Neuronal stem cell (in vitro differentiated cells): ENCODE data around the gene AGER.

Experiments used
- DNase-seq: peaks from one replicate; pipeline ENCODE4 v3.0.0-alpha.2; 2013; ENCODE audit warnings: low spot score
- H2AFZ ChIP-seq: one replicate; pipeline ENCODE4 v1.6.1; 2013; ENCODE audit warnings: mild to moderate bottlenecking, low read length, inconsistent platforms
- H2AK5ac ChIP-seq: 2 replicates; pipeline ENCODE4 v1.6.1; 2013; ENCODE audit warnings: low read depth, mild to moderate bottlenecking, inconsistent platforms, low read length, moderate library complexity, mixed read lengths
- H2BK120ac ChIP-seq: 2 replicates; pipeline ENCODE4 v1.6.1; 2013; ENCODE audit warnings: low read depth, mild to moderate bottlenecking, inconsistent platforms, low read length, moderate library complexity, mixed read lengths
- H2BK12ac ChIP-seq: one replicate; pipeline ENCODE4 v1.6.1; 2013; ENCODE audit warnings: low read length, inconsistent platforms
- H2BK15ac ChIP-seq: 2 replicates; pipeline ENCODE4 v1.6.1; 2013; ENCODE audit warnings: mild to moderate bottlenecking, low read length, inconsistent platforms, mixed read lengths
- H2BK5ac ChIP-seq: one replicate; pipeline ENCODE4 v1.6.1; 2013; ENCODE audit warnings: inconsistent platforms, mild to moderate bottlenecking, low read length, moderate library complexity
- H3K14ac ChIP-seq: one replicate; pipeline ENCODE4 v1.6.1; 2013; ENCODE audit warnings: low read length, inconsistent platforms
- H3K18ac ChIP-seq: 2 replicates; pipeline ENCODE4 v1.6.1; 2013; ENCODE audit warnings: low read length, inconsistent platforms
- H3K23ac ChIP-seq: 2 replicates; pipeline ENCODE4 v1.6.1; 2013; ENCODE audit warnings: low read depth, mild to moderate bottlenecking, mixed read lengths, low read length, inconsistent platforms; ENCODE audit not compliant: poor library complexity
- H3K27ac ChIP-seq: replicated peaks from 3 replicates; pipeline ENCODE4 v1.5.1; 2013; ENCODE audit warnings: low read length, inconsistent platforms
- H3K27me3 ChIP-seq, 3 experiments: 2 replicates each; pipeline ENCODE4 v1.6.1; 2013; ENCODE audit warnings: low read length in 3 of 3, mild to moderate bottlenecking in 2 of 3, inconsistent platforms in 1 of 3, low read depth in 1 of 3, mixed read lengths in 1 of 3, moderate library complexity in 1 of 3; ENCODE audit not compliant: control insufficient read depth in 3 of 3, insufficient read depth in 3 of 3
- H3K36me3 ChIP-seq, 2 donors: replicated peaks in 1 of 2; 2 replicates each; pipeline ENCODE4 v1.6.1; 2013; ENCODE audit warnings: low read length in 2 of 2; ENCODE audit not compliant: control insufficient read depth in 2 of 2, insufficient read depth in 2 of 2
- H3K4ac ChIP-seq: 2 replicates; pipeline ENCODE4 v1.6.1; 2013; ENCODE audit warnings: inconsistent platforms, mild to moderate bottlenecking, low read length, moderate library complexity
- H3K4me1 ChIP-seq, 2 donors: 1 replicate in 1 of 2; 2 replicates in 1 of 2; pipeline ENCODE4 v1.6.1; 2013; ENCODE audit warnings: low read length in 2 of 2, low read depth in 1 of 2; ENCODE audit not compliant: control insufficient read depth in 2 of 2, insufficient read depth in 1 of 2
- H3K4me2 ChIP-seq: one replicate; pipeline ENCODE4 v1.6.1; 2013; ENCODE audit warnings: mild to moderate bottlenecking, low read length, inconsistent platforms; ENCODE audit not compliant: insufficient read depth, poor library complexity, severe bottlenecking
- H3K4me3 ChIP-seq, 2 donors: 2 replicates each; pipeline ENCODE4 v1.5.1; 2013; ENCODE audit warnings: low read length in 2 of 2, mild to moderate bottlenecking in 2 of 2, inconsistent platforms in 1 of 2, moderate library complexity in 1 of 2
- H3K79me1 ChIP-seq: one replicate; pipeline ENCODE4 v1.6.1; 2013; ENCODE audit warnings: low read depth, mild to moderate bottlenecking, inconsistent platforms, low read length, moderate library complexity
- H3K9ac ChIP-seq: one replicate; pipeline ENCODE4 v1.6.1; 2013; ENCODE audit warnings: mild to moderate bottlenecking, low read depth, low read length, inconsistent platforms; ENCODE audit not compliant: poor library complexity
- H3K9me3 ChIP-seq, 2 donors: replicated peaks in 1 of 2; 2 replicates each; pipeline versions ENCODE3 to v1.6.1; 2013; ENCODE audit warnings: low read length in 2 of 2, mild to moderate bottlenecking in 2 of 2, inconsistent platforms in 1 of 2, low read depth in 1 of 2, mixed read lengths in 1 of 2, moderate library complexity in 1 of 2; ENCODE audit not compliant: control insufficient read depth in 2 of 2, insufficient read depth in 1 of 2
- H4K8ac ChIP-seq: one replicate; pipeline ENCODE4 v1.6.1; 2013; ENCODE audit warnings: low read depth, mild to moderate bottlenecking, inconsistent platforms, low read length, moderate library complexity
- H4K91ac ChIP-seq: one replicate; pipeline ENCODE4 v1.6.1; 2013; ENCODE audit warnings: low read length, low read depth, mild to moderate bottlenecking, inconsistent platforms; ENCODE audit not compliant: poor library complexity
- WGBS, 2 donors: extraction: QIAGEN DNeasy Blood & Tissue Kit; methylation state at CpG; one replicate each; pipeline ENCODE4 v1.1.7; 2013; ENCODE audit warnings: missing lambda C conversion rate in 2 of 2, mixed read lengths in 1 of 2; ENCODE audit not compliant: insufficient read length in 2 of 2, insufficient replicate concordance in 1 of 2; ENCODE audit errors: extremely low coverage in 2 of 2; 5-methylcytosine and 5-hydroxymethylcytosine counted together

The AGER gene

GRCh38 chr6:32182555-32182981 lies 1.5 kb downstream of the AGER start:
- no peak overlapping the region for H3K4me2 ChIP-seq
- no peak overlapping the region for H2AK5ac ChIP-seq
- H3K18ac ChIP-seq, result no peak overlapping the region
- H3K4ac ChIP-seq, result no peak overlapping the region
- H3K79me1 ChIP-seq, result peaks cover 3% of the 10 kb centered on the region
- no peak overlapping the region for H3K9ac ChIP-seq
- peaks cover 2 to 4% of the 10 kb centered on the region in 2 donors for H3K4me1 ChIP-seq
- peaks cover 36 to 68% of the 10 kb centered on the region in 2 donors for H3K36me3 ChIP-seq
- H2BK120ac ChIP-seq, result no peak overlapping the region
- no peak overlapping the region for H4K91ac ChIP-seq
- H4K8ac ChIP-seq, result no peak overlapping the region
- no peak overlapping the region for H3K14ac ChIP-seq
- H3K4me3 ChIP-seq, result no peak overlapping the region
- H2AFZ ChIP-seq, result no peak overlapping the region
- no peaks in the 10 kb centered on the region for H3K27me3 ChIP-seq
- H2BK12ac ChIP-seq, result no peak overlapping the region
- H2BK15ac ChIP-seq, result no peak overlapping the region
- no peak overlapping the region for H3K23ac ChIP-seq
- WGBS, 2 donors, result no CpG with 5 or more reads among the region's 10 CpGs
- no peak overlapping the region for H2BK5ac ChIP-seq
- no peaks in the 10 kb centered on the region for H3K9me3 ChIP-seq
- DNase-seq, result no peak
- no peak overlapping the region for H3K27ac ChIP-seq

- DNase-seq, result no peak
- no peak overlapping the region for H2BK5ac ChIP-seq
- no CpG with 5 or more reads among the region's 10 CpGs for WGBS, 2 donors
Measured at GRCh38 chr6:32181915-32182529, 2.0 kb downstream of the AGER start.

GRCh38 chr6:32181148-32181702 lies 2.8 kb downstream of the AGER start:
- peaks cover 25 to 55% of the 10 kb centered on the region in 2 donors for H3K36me3 ChIP-seq
- no peak overlapping the region for H3K4me2 ChIP-seq
- no peak for DNase-seq
- no peak overlapping the region for H2AFZ ChIP-seq
- no peak overlapping the region for H4K91ac ChIP-seq
- no CpG with 5 or more reads among the region's 15 CpGs for WGBS, 2 donors
- H3K9ac ChIP-seq, result no peak overlapping the region
- H3K27me3 ChIP-seq, result no peaks in the 10 kb centered on the region
- no peak overlapping the region for H3K4me3 ChIP-seq
- H4K8ac ChIP-seq, result no peak overlapping the region
- H2BK15ac ChIP-seq, result no peak overlapping the region
- H2BK5ac ChIP-seq, result no peak overlapping the region
- H3K4me1 ChIP-seq, result peaks cover 5 to 11% of the 10 kb centered on the region in 2 donors
- no peaks in the 10 kb centered on the region for H3K9me3 ChIP-seq
- H3K14ac ChIP-seq, result no peak overlapping the region
- no peak overlapping the region for H3K23ac ChIP-seq
- H3K4ac ChIP-seq, result no peak overlapping the region
- no peak overlapping the region for H3K27ac ChIP-seq
- H2BK120ac ChIP-seq, result no peak overlapping the region
- no peak overlapping the region for H2AK5ac ChIP-seq
- H3K18ac ChIP-seq, result no peak overlapping the region
- no peaks in the 10 kb centered on the region for H3K79me1 ChIP-seq
- H2BK12ac ChIP-seq, result no peak overlapping the region

More at GRCh38 chr6:32181915-32182529, 2.0 kb downstream of the AGER start:
- Histone ChIP-seq H2BK12ac (no peak overlapping the region), H3K23ac (peak overlapping the region; percentile 62), H3K27me3 (no peaks in the 10 kb centered on the region), H3K79me1 (no peaks in the 10 kb centered on the region), H3K27ac (no peak overlapping the region), H3K4me1 (peaks cover 3 to 4% of the 10 kb centered on the region in 2 donors), H4K8ac (no peak overlapping the region), H4K91ac (no peak overlapping the region), H3K9ac (no peak overlapping the region), H2BK120ac (no peak overlapping the region), H3K36me3 (peaks cover 30 to 63% of the 10 kb centered on the region in 2 donors), H3K18ac (no peak overlapping the region), H3K14ac (no peak overlapping the region), H2BK15ac (no peak overlapping the region), H2AFZ (no peak overlapping the region), H3K4me3 (no peak overlapping the region), H3K4me2 (no peak overlapping the region), H3K9me3 (no peaks in the 10 kb centered on the region), H2AK5ac (no peak overlapping the region), H3K4ac (no peak overlapping the region)

- H3K9me3 ChIP-seq, result no peaks in the 10 kb centered on the region
- H3K23ac ChIP-seq, result no peak overlapping the region
Measured at GRCh38 chr6:32179766-32180405, 4.2 kb downstream of the AGER start.

More at GRCh38 chr6:32179766-32180405, 4.2 kb downstream of the AGER start:
- Histone ChIP-seq H2BK15ac (no peak overlapping the region), H3K18ac (no peak overlapping the region), H3K4ac (no peak overlapping the region), H3K14ac (no peak overlapping the region), H2BK5ac (no peak overlapping the region), H3K79me1 (no peaks in the 10 kb centered on the region), H2AK5ac (no peak overlapping the region), H2AFZ (no peak overlapping the region), H3K27ac (no peak overlapping the region), H3K36me3 (peaks cover 25 to 47% of the 10 kb centered on the region in 2 donors), H3K4me3 (no peak overlapping the region), H2BK120ac (no peak overlapping the region), H2BK12ac (no peak overlapping the region), H3K4me1 (peaks cover 8 to 12% of the 10 kb centered on the region in 2 donors), H3K9ac (no peak overlapping the region), H3K4me2 (no peak overlapping the region), H4K91ac (no peak overlapping the region), H3K27me3 (no peaks in the 10 kb centered on the region), H4K8ac (no peak overlapping the region)
- no peak for DNase-seq
- no CpG with 5 or more reads among the region's 10 CpGs for WGBS, 2 donors
